Activated naive CD4-positive, alpha-beta T cell treated with anti-CD3 and anti-CD28 coated beads for 36 hours (primary cell): ENCODE measurements around the gene C1QL1. TPM values are rescaled to one million over a fixed set of nuclear protein-coding genes. Genes with fewer than 3 reads are reported as not detected.

ENCODE experiments used
- CTCF ChIA-PET: fragments of 350-600 bp; sonication (Branson Sonifier 250); formaldehyde crosslinking; loops from one replicate; lab custom pipeline; 2021; ENCODE audit warnings: antibody characterized with exemption; lab: Charles Lee
- DNase-seq: peaks from one replicate; pipeline ENCODE4 v3.0.0-alpha.2; 2020
- H3K27ac Mint-ChIP-seq: one replicate; pipeline ENCODE4 v1.8.0; 2021; ENCODE audit warnings: mild to moderate bottlenecking, mixed read lengths
- H3K27me3 Mint-ChIP-seq: one replicate; pipeline ENCODE4 v1.8.0; 2021; ENCODE audit warnings: low read depth, mixed read lengths
- H3K36me3 Mint-ChIP-seq: one replicate; pipeline ENCODE4 v1.8.0; 2021; ENCODE audit warnings: low read depth, mixed read lengths
- H3K4me1 Mint-ChIP-seq: one replicate; pipeline ENCODE4 v1.8.0; 2021; ENCODE audit warnings: low read depth, mixed read lengths
- H3K4me3 Mint-ChIP-seq: one replicate; pipeline ENCODE4 v1.8.0; 2021; ENCODE audit warnings: mild to moderate bottlenecking, moderate library complexity, mixed read lengths
- H3K9me3 Mint-ChIP-seq: one replicate; pipeline ENCODE4 v1.8.0; 2021; ENCODE audit warnings: mixed read lengths
- intact Hi-C: fragments of 100-400 bp; cut with micrococcal nuclease; formaldehyde crosslinking; loops from one replicate; pipeline ENCODE4 v1.15.1; 2023
- total RNA-seq, 2 experiments: library from RNA; stranded (reverse); gene quantifications; one replicate each; pipeline ENCODE4 v1.2.3, GENCODE V29; 2021

Gene C1QL1
- total RNA-seq, 2 experiments from 2014 or later = 0.36 to 0.40 TPM

GRCh38 chr17:44982113-44982702, 14.1 kb upstream of the C1QL1 start:
- no peak overlapping the region for H3K27ac Mint-ChIP-seq
- H3K4me1 Mint-ChIP-seq = peaks cover 1% of the 10 kb centered on the region
- CTCF ChIA-PET = interaction anchor here (1.0 kb wide), 1 partner anchor 37 kb away, joined by 4 read pairs; no protein-coding TSS in a partner anchor
- peaks cover 20% of the 10 kb centered on the region for H3K27me3 Mint-ChIP-seq
- no peaks in the 10 kb centered on the region for H3K36me3 Mint-ChIP-seq
- no peaks in the 10 kb centered on the region for H3K9me3 Mint-ChIP-seq
- intact Hi-C loops = no loop called here
- DNase-seq = no peak
- no peak overlapping the region for H3K4me3 Mint-ChIP-seq

- H3K4me1 Mint-ChIP-seq = no peaks in the 10 kb centered on the region
- CTCF ChIA-PET = interaction anchor here (0.6 to 1.0 kb wide), 2 partner anchors 38 to 83 kb away, joined by 3 to 4 read pairs; no protein-coding TSS in a partner anchor
- H3K27me3 Mint-ChIP-seq = peaks cover 16% of the 10 kb centered on the region
- H3K4me3 Mint-ChIP-seq = no peak overlapping the region
- DNase-seq = no peak
- H3K9me3 Mint-ChIP-seq = no peaks in the 10 kb centered on the region
- no peaks in the 10 kb centered on the region for H3K36me3 Mint-ChIP-seq
- intact Hi-C loops = no loop called here
- H3K27ac Mint-ChIP-seq = no peak overlapping the region
Measured at GRCh38 chr17:44981221-44981968, 13.3 kb upstream of the C1QL1 start.

GRCh38 chr17:44979426-44979995, 11.4 kb upstream of the C1QL1 start:
- H3K36me3 Mint-ChIP-seq = no peaks in the 10 kb centered on the region
- no peak for DNase-seq
- peaks cover 13% of the 10 kb centered on the region for H3K27me3 Mint-ChIP-seq
- no peak overlapping the region for H3K27ac Mint-ChIP-seq
- no peaks in the 10 kb centered on the region for H3K9me3 Mint-ChIP-seq
- no peaks in the 10 kb centered on the region for H3K4me1 Mint-ChIP-seq
- no peak overlapping the region for H3K4me3 Mint-ChIP-seq
- CTCF ChIA-PET = no interaction called here
- intact Hi-C loops = no loop called here

- Mint-ChIP-seq H3K27me3 (peaks cover 13% of the 10 kb centered on the region), H3K4me1 (no peaks in the 10 kb centered on the region), H3K27ac (no peak overlapping the region), H3K4me3 (no peak overlapping the region), H3K36me3 (no peaks in the 10 kb centered on the region), H3K9me3 (no peaks in the 10 kb centered on the region)
- intact Hi-C loops = no loop called here
- CTCF ChIA-PET = no interaction called here
- no peak for DNase-seq
Measured at GRCh38 chr17:44978807-44979206, 10.7 kb upstream of the C1QL1 start.

GRCh38 chr17:44977814-44978550, 9.9 kb upstream of the C1QL1 start:
- Mint-ChIP-seq H3K4me3 (no peak overlapping the region), H3K9me3 (no peaks in the 10 kb centered on the region), H3K36me3 (no peaks in the 10 kb centered on the region), H3K4me1 (no peaks in the 10 kb centered on the region), H3K27me3 (peaks cover 13% of the 10 kb centered on the region), H3K27ac (no peak overlapping the region)
- DNase-seq = no peak
- intact Hi-C loops = no loop called here
- CTCF ChIA-PET = interaction anchor here (1.1 kb wide), 1 partner anchor 9 kb away, joined by 5 read pairs; no protein-coding TSS in a partner anchor

GRCh38 chr17:44977065-44977464, 9.0 kb upstream of the C1QL1 start:
- Mint-ChIP-seq H3K9me3 (no peaks in the 10 kb centered on the region), H3K4me3 (no peak overlapping the region), H3K27me3 (peaks cover 15% of the 10 kb centered on the region), H3K27ac (no peak overlapping the region), H3K36me3 (no peaks in the 10 kb centered on the region), H3K4me1 (peaks cover 9% of the 10 kb centered on the region)
- intact Hi-C loops = no loop called here
- DNase-seq = no peak
- CTCF ChIA-PET = interaction anchor here (1.1 kb wide), 1 partner anchor 8 kb away, joined by 5 read pairs; no protein-coding TSS in a partner anchor

GRCh38 chr17:44976206-44976605, 8.1 kb upstream of the C1QL1 start:
- no peaks in the 10 kb centered on the region for H3K9me3 Mint-ChIP-seq
- H3K4me1 Mint-ChIP-seq = peaks cover 15% of the 10 kb centered on the region
- CTCF ChIA-PET = interaction anchor here (0.5 kb wide), 1 partner anchor 73 kb away, joined by 3 read pairs; no protein-coding TSS in a partner anchor
- DNase-seq = no peak
- H3K27ac Mint-ChIP-seq = no peak overlapping the region
- peaks cover 16% of the 10 kb centered on the region for H3K27me3 Mint-ChIP-seq
- intact Hi-C loops = no loop called here
- no peak overlapping the region for H3K4me3 Mint-ChIP-seq
- H3K36me3 Mint-ChIP-seq = no peaks in the 10 kb centered on the region

GRCh38 chr17:44972953-44973352, 4.8 kb upstream of the C1QL1 start:
- DNase-seq = no peak
- no peaks in the 10 kb centered on the region for H3K36me3 Mint-ChIP-seq
- intact Hi-C loops = loop anchor here (1.0 to 5.0 kb wide), 6 partner anchors 26 to 344 kb away; partner anchors contain the start of genes DCAKD, KIF18B, MAP3K14 and NMT1
- H3K27me3 Mint-ChIP-seq = peaks cover 30% of the 10 kb centered on the region
- CTCF ChIA-PET = interaction anchor here (0.6 to 3.0 kb wide), 4 partner anchors 53 to 805 kb away, joined by 3 to 15 read pairs (median 4); no protein-coding TSS in a partner anchor
- no peak overlapping the region for H3K27ac Mint-ChIP-seq
- peaks cover 31% of the 10 kb centered on the region for H3K4me1 Mint-ChIP-seq
- H3K9me3 Mint-ChIP-seq = no peaks in the 10 kb centered on the region
- H3K4me3 Mint-ChIP-seq = no peak overlapping the region

- H3K4me1 Mint-ChIP-seq = peaks cover 36% of the 10 kb centered on the region
- peak overlapping the region; percentile 14 for H3K4me3 Mint-ChIP-seq
- peaks cover 35% of the 10 kb centered on the region for H3K27me3 Mint-ChIP-seq
- no peaks in the 10 kb centered on the region for H3K36me3 Mint-ChIP-seq
- CTCF ChIA-PET = interaction anchor here (0.8 to 3.0 kb wide), 5 partner anchors 21 to 803 kb away, joined by 3 to 15 read pairs (median 5); no protein-coding TSS in a partner anchor
- peak overlapping the region; percentile 75 for H3K27ac Mint-ChIP-seq
- H3K9me3 Mint-ChIP-seq = no peaks in the 10 kb centered on the region
- intact Hi-C loops = loop anchor here (1.0 to 5.0 kb wide), 6 partner anchors 25 to 345 kb away; partner anchors contain the start of genes DCAKD, KIF18B, MAP3K14 and NMT1
- DNase-seq = peak; percentile 86
Measured at GRCh38 chr17:44971776-44972483, 3.8 kb upstream of the C1QL1 start.

- intact Hi-C loops = loop anchor here (5.0 kb wide), 2 partner anchors 257 to 347 kb away; partner anchors contain the start of gene MAP3K14
- DNase-seq = peak; percentile 65
- H3K27me3 Mint-ChIP-seq = peaks cover 51% of the 10 kb centered on the region
Measured at GRCh38 chr17:44970136-44970741, 2.1 kb upstream of the C1QL1 start.

More at GRCh38 chr17:44970136-44970741, 2.1 kb upstream of the C1QL1 start:
- Mint-ChIP-seq H3K4me3 (peak overlapping the region; percentile 49), H3K27ac (no peak overlapping the region), H3K4me1 (peaks cover 44% of the 10 kb centered on the region), H3K9me3 (no peaks in the 10 kb centered on the region), H3K36me3 (no peaks in the 10 kb centered on the region)
- CTCF ChIA-PET = interaction anchor here (1.0 to 3.0 kb wide), 5 partner anchors 10 to 165 kb away, joined by 3 to 15 read pairs (median 3); partner anchors contain the start of gene ACBD4
